ENCODE measurements around the gene MEOX1. TPM values are rescaled to one million over a fixed set of nuclear protein-coding genes. Genes with fewer than 3 reads are reported as not detected.

MEOX1 gene
- total RNA-seq, 2 experiments from 2014 or later = 0.41 to 0.50 TPM

- DNase-seq (no peak), ATAC-seq (ENCODE audit: poor library complexity) (no peak)
- no peak overlapping the region for H3K4me3 Mint-ChIP-seq
- no peaks in the 10 kb centered on the region for H3K36me3 ChIP-seq (ENCODE audit: insufficient read depth, low read length)
- no peak for TF ChIP-seq CTCF (IDR thresholded peaks at IDR 0.05)
- no peak overlapping the region for H3K27ac ChIP-seq (ENCODE audit: low read depth in 1 of 2, low read length in 2 of 2)
- ChIA-PET CTCF (no interaction called here), POLR2A (no interaction called here)
- peaks cover 0 to 7% of the 10 kb centered on the region in 2 experiments for H3K27me3 ChIP-seq (ENCODE audit: control insufficient read depth in 1 of 2, insufficient read depth in 2 of 2, low read length in 2 of 2)
- H3K36me3 Mint-ChIP-seq (ENCODE audit: low read depth) = no peaks in the 10 kb centered on the region
- intact Hi-C loops (cut with DNase I, micrococcal nuclease) = no loop called here
- peaks cover 29% of the 10 kb centered on the region for H3K27me3 Mint-ChIP-seq
- H3K4me1 ChIP-seq (ENCODE audit: insufficient read depth, low read length) = no peaks in the 10 kb centered on the region
- H3K4me3 ChIP-seq (ENCODE audit: low read length) = no peak overlapping the region
- no peaks in the 10 kb centered on the region for H3K9me3 Mint-ChIP-seq
- H3K9me3 ChIP-seq (ENCODE audit: control insufficient read depth in 1 of 2, insufficient read depth in 1 of 2, low read length in 2 of 2) = no peaks in the 10 kb centered on the region
- no peaks in the 10 kb centered on the region for H3K4me1 Mint-ChIP-seq (ENCODE audit: low read depth)
- H3K27ac Mint-ChIP-seq = no peak overlapping the region
These were observed 36.1 kb downstream of the MEOX1 start for GRCh38 chr17:43625606-43626005.

GRCh38 chr17:43620581-43620980, 41.1 kb downstream of the MEOX1 start:
- Mint-ChIP-seq H3K27ac (no peak overlapping the region), H3K4me3 (no peak overlapping the region), H3K9me3 (no peaks in the 10 kb centered on the region), H3K4me1 (ENCODE audit: low read depth) (no peaks in the 10 kb centered on the region), H3K36me3 (ENCODE audit: low read depth) (no peaks in the 10 kb centered on the region), H3K27me3 (peaks cover 14% of the 10 kb centered on the region)
- ChIA-PET POLR2A (no interaction called here), CTCF (interaction anchor here (0.7 kb wide), 1 partner anchor 53 kb away, joined by 3 read pairs; no protein-coding TSS in a partner anchor)
- no peak for DNase-seq
- intact Hi-C loops (cut with DNase I, micrococcal nuclease) = no loop called here
- no peak overlapping the region for H3K4me3 ChIP-seq (ENCODE audit: low read length)
- peaks cover 0 to 3% of the 10 kb centered on the region in 2 experiments for H3K27me3 ChIP-seq (ENCODE audit: control insufficient read depth in 1 of 2, insufficient read depth in 2 of 2, low read length in 2 of 2)
- no peaks in the 10 kb centered on the region for H3K36me3 ChIP-seq (ENCODE audit: insufficient read depth, low read length)
- H3K27ac ChIP-seq (ENCODE audit: low read depth in 1 of 2, low read length in 2 of 2) = no peak overlapping the region
- ATAC-seq (ENCODE audit: poor library complexity) = no peak
- no peak for TF ChIP-seq CTCF (IDR thresholded peaks at IDR 0.05)
- H3K9me3 ChIP-seq (ENCODE audit: control insufficient read depth in 1 of 2, insufficient read depth in 1 of 2, low read length in 2 of 2) = peaks cover 0 to 4% of the 10 kb centered on the region in 2 experiments
- H3K4me1 ChIP-seq (ENCODE audit: insufficient read depth, low read length) = no peaks in the 10 kb centered on the region

GRCh38 chr17:43620147-43620546, 41.6 kb downstream of the MEOX1 start:
- peaks cover 0 to 4% of the 10 kb centered on the region in 2 experiments for H3K9me3 ChIP-seq (ENCODE audit: control insufficient read depth in 1 of 2, insufficient read depth in 1 of 2, low read length in 2 of 2)
- no peak for TF ChIP-seq CTCF (IDR thresholded peaks at IDR 0.05)
- H3K36me3 Mint-ChIP-seq (ENCODE audit: low read depth) = no peaks in the 10 kb centered on the region
- no peak overlapping the region for H3K4me3 Mint-ChIP-seq
- no peaks in the 10 kb centered on the region for H3K4me1 ChIP-seq (ENCODE audit: insufficient read depth, low read length)
- no peak overlapping the region for H3K27ac Mint-ChIP-seq
- H3K36me3 ChIP-seq (ENCODE audit: insufficient read depth, low read length) = no peaks in the 10 kb centered on the region
- no peaks in the 10 kb centered on the region for H3K4me1 Mint-ChIP-seq (ENCODE audit: low read depth)
- DNase-seq = no peak
- ChIA-PET CTCF (interaction anchor here (0.7 kb wide), 1 partner anchor 53 kb away, joined by 3 read pairs; no protein-coding TSS in a partner anchor), POLR2A (no interaction called here)
- H3K27me3 Mint-ChIP-seq = peaks cover 14% of the 10 kb centered on the region
- H3K27ac ChIP-seq (ENCODE audit: low read depth in 1 of 2, low read length in 2 of 2) = no peak overlapping the region
- H3K27me3 ChIP-seq (ENCODE audit: control insufficient read depth in 1 of 2, insufficient read depth in 2 of 2, low read length in 2 of 2) = peaks cover 0 to 3% of the 10 kb centered on the region in 2 experiments
- ATAC-seq (ENCODE audit: poor library complexity) = no peak
- H3K9me3 Mint-ChIP-seq = no peaks in the 10 kb centered on the region
- H3K4me3 ChIP-seq (ENCODE audit: low read length) = no peak overlapping the region
- intact Hi-C loops (cut with DNase I, micrococcal nuclease) = no loop called here
